NCI-H1436 treated with DMSO at 0.1 percent for 48 hours (cell line): ENCODE measurements around the gene CTBP1.

Experiments used
- DNase-seq: peaks from one replicate; lab custom pipeline; 2025; lab: John Stamatoyannopoulos, UW

CTBP1 gene

DNA sequence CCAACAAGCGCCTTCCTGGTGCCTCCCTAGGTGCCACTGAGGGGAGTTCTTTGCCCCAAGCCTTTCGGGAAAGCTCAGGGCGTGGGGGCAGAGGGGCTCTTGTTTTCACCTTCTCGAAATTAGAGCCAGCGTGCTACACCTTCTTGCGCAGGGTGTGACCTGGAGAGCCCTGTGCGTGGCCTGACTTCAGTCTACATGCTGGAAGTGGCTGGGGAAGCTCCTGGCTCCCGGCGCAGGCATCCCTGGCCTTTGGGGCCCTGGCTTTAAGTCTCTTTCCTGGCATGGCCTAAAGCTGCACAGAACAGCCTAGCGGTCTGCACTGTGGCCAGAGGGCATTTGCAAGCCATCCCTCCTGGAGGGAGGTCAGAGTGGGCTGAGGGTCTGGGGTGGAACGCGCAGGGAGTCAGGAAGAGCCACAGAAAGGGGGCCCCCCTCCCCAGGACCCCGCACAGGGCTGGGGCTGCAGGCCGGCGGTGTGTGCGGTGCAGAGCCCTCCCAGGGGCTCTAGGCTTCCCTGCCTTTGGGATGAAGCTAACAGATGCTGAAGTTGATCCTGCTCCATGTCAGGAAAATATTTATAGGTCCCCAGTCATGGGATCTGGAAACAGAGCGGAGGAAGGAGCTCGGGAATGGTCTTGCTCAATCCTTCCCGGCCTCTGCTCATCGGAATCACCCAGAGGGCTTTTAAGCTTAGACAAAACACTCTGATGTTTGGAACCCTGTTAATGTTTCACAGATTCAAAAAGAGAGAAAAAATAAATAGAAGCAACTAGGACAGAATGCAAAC is 75.8 kb downstream of the CTBP1 start:
- no peak for DNase-seq

DNA sequence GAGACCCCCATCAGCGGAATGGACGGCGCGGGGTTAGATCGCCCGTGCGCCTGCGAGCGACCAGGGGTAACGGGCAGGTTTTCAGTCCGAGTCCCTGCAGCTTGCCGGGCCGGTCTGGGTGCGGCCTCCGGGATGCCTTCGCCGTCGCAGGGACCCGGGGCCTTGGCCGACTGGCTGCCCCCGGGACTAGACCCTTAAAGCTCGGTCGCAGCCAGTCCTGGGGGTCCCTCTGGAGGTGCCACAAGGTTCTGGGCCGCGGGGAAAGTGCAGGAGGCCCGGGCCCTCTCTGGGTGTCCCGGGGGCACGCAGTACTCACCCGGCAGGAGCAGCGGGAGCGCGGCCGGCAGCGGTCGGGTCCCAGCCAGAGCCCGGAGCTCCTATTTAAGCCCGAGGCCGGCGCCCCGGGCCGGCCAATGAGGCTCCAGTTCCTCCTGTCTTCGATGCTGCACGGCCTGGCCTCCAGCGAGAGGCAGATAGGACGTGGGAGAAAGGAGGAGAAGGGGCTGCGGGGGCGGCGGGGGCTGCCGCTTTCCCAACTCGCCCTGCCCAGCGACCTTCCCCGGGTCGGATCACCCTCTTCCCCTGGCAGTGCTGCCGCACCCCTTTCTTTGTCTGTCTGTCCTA is 76.6 kb downstream of the CTBP1 start, which contains the start of gene SPON2:
Gene SPON2, minus strand, starts transcription at position 356 of the 624 bp plus-strand sequence.
- DNase-seq, result no peak

DNA sequence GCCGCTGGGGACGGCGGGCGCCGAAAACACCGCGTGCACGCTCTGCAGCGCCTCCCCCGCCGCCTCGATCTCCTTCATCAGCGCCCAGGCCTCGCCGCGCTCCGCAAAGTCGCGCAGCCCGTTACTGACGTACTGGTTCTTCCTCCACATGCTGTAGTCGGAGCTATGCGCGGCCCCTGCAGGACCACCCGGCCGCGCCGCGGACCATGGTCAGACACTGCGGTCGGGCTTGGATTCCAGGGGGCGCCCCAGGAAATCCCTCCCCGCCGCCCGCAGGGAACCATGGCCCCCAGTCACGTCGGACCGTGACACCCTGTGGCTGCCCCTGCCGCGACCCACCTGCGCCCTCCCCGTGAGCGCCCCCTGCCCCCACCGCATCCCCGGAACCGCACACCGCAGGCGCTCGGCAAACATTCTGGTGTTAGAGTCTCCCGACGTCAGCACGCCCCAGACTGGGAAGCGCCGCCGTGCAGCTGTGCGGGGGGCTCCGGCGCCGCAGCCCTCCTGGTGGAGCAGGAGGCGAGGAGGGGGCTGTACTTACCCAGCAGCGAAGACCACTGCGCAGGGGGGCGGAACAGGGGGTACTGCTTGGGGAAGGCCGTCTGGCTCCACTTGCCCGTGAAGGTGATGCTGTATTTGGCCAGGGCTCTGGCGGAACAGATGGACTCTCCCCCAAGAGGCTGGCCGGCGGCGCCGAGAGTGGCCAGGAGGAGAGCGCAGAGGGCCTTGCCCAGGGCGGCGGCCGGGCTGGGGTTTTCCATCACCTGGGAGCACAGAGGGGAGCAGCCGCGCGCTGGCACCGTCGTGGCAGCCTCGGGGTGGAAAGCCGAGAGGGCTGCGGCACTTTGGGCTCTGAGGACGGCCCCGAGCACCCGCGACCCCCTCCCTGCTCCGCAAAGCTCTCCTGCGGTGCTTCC is 77.4 kb downstream of the CTBP1 start:
- DNase-seq, result no peak

DNA sequence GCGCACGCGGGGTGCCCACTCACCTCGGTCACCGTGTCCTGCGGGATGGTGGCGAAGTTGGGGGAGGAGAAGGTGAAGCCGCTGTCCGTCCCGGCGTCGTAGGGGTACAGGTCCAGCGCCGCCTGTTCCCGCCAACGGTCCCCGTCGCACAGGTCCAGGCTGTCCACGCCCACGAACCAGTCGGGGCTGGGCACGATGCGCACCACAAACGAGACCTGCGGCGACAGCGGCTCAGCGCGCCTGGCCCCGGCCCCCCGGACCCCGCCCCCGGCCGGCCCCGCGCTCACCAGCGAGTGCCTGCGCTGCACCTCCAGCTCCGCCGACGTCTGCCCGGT is 78.0 kb downstream of the CTBP1 start:
- DNase-seq, result no peak

DNA sequence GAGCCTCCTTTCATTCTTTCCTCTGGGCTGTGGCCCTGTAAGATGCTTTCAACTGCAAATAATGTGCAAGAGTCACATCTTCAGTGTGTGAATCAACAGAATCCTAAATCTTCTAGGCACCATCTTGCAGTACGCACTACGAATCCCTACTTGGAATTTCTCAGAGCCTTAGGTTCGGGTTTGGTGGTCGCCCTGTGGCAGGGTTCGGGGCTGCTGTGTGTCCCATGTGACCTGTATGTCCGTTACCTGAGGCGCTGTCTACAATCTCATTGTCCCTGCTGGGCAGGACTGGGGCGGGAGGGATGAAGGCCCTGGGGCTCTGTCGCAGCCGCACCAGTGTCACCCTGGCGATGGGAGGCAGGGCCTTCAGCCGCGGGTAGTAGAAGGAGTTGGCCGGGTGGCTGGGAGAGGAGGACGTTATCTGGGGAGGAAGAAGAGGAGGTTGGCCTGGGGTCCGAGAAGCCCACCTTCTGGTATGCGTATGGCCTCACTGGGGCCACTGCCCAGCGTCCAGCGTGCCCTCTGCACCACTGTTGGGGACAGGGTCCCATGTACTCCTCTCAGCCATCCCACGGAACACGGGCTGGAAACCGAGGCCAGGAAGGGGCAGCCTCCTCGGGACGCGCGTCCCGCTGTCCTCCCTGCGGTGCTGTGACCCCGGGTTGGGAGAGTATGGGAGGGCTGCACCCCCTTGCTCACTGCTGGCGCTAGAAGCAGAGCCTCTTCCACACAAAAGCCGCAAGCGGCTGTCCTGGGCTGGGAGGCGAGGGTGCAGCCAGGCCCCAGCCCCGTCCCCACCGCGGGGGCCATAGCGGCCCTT is 78.6 kb downstream of the CTBP1 start:
- no peak for DNase-seq

DNA sequence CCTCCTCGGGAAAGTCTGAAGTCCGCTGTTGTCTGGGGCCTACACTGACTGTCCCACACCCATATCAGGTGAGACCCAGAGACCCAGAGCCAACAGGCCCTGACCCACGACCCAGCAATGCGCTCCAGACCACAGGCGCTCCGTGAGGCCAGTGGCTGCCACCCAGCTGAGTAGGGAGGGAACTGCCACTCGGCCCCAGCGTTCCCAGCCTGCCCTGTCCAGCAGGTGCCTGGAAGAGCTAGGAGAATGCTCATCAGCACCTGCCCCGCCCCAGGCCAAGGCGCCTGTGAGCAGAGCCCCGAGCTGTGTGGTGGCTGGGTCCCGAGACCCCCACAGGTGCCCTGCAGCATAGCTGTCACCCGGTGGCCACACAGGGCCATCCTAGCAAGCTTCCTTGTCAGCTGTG is 79.2 kb downstream of the CTBP1 start:
- no peak for DNase-seq

DNA sequence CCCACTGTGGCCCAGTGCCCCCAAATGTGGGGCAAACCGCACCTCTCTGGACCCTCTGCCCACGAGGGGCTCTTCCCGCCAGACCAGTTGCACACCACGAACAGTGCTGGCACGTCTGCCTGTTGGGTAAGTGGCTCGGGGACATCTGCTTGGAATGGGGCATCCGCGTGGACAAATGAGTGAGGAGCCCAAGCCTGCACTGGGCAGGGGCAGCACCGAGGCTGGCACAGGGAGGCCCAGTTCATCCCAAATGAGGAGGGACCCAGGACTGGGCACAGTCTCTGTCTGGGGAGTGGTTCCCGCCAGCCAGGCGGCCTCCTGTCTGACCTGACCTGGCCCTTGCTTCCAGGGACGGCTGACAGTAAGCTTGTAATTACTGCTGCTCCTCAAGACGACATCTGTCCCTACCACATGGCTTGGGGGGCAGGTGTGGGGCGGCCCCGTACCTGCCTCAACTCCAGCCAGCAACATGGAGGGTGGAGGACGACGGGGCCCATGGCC is 79.7 kb downstream of the CTBP1 start:
- no peak for DNase-seq

DNA sequence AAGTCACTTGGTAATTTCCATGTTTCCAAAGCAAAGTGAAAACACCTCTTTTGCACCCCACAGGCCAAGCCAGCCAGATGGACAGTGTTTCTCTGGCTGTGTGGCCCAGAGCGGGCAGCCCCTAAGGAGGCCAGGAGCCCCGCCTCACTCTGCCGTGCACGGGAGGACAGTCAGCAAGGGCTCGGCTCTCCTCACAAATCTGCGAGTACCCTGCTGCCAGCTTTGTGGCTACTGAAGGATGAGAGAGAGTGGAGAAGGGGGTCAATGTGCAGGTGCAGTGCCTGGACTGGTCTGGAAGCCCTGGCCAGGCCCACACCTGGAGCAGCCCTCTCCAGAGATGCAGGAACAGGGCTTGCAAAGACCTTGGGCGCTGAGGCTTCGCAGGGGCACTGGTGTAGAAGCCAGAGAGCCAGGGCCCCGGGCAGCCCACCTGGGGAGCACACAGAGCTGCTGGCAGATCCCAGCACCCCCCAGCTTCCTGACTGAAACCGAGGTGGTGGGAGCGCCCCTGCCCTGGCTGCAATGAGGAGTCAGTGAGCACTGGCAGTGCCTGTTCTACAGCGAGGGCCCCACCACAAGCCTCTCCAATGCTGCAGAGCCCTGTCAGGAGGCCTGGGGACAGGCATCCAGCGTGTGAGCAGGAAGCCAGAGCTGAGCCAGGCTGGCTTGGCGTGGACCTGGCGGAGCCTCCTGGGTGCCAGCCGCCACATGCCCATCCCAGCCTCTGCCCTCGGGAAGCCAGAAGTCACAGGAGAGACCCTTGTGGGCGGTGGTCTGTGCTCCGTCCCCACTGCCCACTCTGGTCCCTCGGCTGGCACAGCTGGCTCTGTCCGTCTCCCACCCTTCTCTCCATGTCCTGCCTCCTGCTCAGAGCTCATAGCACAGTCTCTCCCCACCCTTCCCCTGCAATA is 80.5 kb downstream of the CTBP1 start:
- no peak for DNase-seq

DNA sequence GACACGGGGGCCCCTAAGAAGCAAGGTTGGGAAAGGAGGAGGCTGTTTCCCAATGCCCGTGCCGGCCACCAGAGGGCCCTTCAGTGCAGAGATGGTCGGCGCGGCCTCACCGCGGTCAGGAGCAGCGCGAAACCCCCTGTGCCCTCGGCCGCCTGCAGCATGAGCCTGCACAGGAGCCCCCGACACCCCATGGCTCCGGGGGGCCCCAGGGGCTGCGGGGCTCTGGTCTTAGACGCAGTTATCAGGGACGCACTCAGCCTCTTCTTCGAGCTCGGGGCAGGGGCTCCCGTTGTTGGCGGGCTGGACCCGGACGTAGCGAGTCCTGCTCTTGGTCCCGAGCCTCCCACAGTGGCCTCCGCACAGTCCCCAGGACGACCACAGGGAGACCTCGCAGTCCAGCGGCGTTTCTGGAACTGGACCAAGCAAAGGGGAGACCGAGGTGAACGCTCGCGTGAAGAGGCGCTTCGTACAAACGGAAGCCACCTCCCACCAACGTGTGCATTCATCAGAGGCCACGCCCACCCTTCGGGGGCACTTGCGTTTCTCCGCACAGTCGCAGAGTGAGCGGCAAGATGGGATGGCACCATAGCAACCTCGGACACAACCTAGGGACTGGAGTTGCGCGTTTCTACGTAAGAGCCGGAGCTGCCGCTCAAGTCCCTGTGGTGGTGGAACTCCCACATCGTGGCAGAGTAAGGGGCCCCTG is 81.5 kb downstream of the CTBP1 start:
- DNase-seq, result peak; percentile 13

DNA sequence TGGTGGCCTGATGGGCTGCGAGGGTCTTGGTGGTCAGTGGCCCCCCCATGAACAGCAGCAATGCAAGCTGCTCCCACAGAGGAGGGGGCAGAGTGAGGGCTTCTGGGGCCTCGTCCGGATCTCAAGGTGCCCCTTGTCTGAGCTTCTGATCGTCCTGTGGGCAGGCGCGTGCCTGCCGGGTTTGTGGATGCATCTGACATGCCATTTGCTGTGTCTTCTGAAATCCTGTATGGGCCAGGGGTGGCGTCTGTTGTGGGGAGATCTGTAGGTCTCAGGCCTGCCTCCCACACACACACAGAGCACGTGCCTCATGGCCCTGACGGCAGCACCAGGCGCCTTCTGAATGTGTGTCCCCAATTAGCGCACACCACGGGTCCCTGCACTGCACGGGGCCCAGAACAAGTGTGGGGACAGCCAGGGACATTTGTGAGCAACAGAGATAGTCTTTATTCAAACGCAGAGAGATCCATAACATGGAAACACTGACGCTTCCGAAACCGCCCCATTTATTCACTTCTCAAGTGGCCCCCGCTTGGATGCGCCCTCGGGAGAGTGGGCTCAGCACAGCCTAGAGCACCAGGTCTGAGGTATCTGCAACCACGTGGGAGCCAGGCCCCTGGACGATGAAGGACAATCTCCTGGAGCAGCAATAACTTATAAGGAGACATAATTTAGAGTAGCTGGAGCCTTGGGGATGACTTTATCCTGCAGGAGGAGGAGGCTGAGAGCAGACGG is 82.3 kb downstream of the CTBP1 start:
- DNase-seq, result no peak

DNA sequence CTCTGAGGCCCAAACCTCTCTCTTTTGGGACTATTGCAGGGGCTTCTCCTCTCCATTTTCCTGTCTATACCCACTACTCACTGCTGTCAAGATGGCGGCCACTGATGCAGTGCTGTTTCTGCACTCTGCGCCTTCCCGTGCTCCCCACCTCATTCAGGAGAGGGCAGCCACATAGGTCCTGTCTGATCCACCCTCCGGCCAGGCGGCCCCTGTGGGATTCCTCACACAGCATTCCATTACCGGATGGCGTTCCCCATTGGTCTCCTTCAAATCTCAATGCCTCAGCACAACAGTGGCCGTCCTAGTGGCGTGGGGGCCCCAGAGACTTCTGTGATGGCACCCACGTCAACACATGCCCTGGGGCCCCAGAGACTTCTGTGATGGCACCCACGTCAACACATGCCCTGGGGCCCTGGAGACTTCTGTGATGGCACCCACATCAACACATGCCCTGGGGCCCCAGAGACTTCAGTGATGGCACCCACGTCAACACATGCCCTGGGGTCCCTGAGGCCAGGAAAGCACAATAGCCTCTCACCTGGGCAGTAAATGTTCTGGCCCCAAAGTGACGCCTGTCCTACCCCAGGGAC is 83.9 kb downstream of the CTBP1 start:
- no peak for DNase-seq

DNA sequence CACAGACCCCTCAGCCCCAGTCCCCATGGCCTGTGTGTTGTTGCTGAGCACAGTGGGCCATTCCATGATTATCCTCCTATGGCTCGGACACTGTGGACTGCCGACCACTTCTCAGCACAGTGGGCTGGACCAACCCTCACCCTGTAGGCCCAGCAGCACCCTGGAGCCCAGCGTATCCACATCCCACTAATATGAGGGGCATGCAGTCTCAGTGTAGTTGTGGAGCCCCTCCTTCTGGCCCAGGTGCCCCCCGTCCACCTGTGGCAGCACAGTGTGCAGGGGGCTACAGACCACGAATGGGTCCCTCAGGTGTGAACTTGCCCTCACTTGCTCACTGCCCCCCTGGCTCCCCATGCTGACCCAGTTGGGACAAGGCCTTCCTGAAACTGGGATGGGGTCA is 84.5 kb downstream of the CTBP1 start:
- no peak for DNase-seq

DNA sequence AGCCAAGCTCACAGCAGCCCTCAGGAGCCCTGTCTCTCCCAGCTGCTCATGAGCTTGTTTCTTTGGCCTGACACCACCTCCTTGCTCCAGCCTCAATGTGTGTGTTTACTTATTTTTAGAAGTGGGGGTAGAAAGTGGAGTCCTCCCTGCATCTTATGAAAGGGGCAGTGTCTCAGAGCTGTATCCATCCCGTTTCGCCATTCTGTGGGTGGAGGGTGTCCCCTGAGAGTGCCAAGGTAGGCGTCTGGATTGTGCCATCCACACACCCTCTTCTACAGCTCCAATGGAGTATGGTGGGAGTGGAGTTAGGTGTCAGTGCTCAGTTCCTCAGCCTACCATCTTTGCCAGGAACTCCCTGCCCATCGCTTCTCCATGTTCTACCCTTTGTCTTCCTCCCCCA is 84.9 kb downstream of the CTBP1 start:
- no peak for DNase-seq
